OCI-LY7 (cell line): Measurements from ENCODE around the gene RTN4R. TPM values are rescaled to one million over a fixed set of nuclear protein-coding genes. Genes with fewer than 3 reads are reported as not detected.

Source experiments
- BruUV-seq: library from RNA; stranded (reverse); fragments of 400-500 nt; replicated peaks from 2 replicates; lab custom pipeline; 2021; lab: Mats Ljungman, UMichigan
- CTCF ChIA-PET: fragments of 300-600 bp; sonication (Branson Sonifier 250); formaldehyde crosslinking; loops from one replicate; lab custom pipeline; 2022; ENCODE audit warnings: antibody characterized with exemption; ENCODE audit not compliant: unreplicated experiment; lab: Charles Lee
- POLR2A ChIA-PET: fragments of 300-600 bp; sonication (Branson Sonifier 250); formaldehyde crosslinking; loops from one replicate; lab custom pipeline; 2022; ENCODE audit warnings: antibody characterized with exemption; lab: Charles Lee
- DNase-seq: peaks from one replicate; pipeline ENCODE4 v3.0.0-alpha.2; 2015; ENCODE audit warnings: low spot score
- H2AFZ ChIP-seq: fragments of 200-600 bp; sonication (generic), shearing (Covaris generic); 2 replicates; pipeline ENCODE4 v1.6.1; 2014; ENCODE audit warnings: mild to moderate bottlenecking, antibody characterized with exemption, low read length, moderate library complexity
- H3K27ac ChIP-seq: fragments of 200-600 bp; sonication (generic); 2 replicates; pipeline ENCODE4 v1.5.1; 2014; ENCODE audit warnings: mixed run types, low read depth, mild to moderate bottlenecking, moderate library complexity, low read length, inconsistent platforms; ENCODE audit not compliant: poor library complexity, severe bottlenecking
- H3K36me3 ChIP-seq: fragments of 200-600 bp; sonication (generic); 2 replicates; pipeline ENCODE4 v1.6.1; 2014; ENCODE audit warnings: mild to moderate bottlenecking, antibody characterized with exemption, low read length, moderate library complexity, mixed read lengths; ENCODE audit not compliant: insufficient read depth
- H3K4me1 ChIP-seq: fragments of 200-600 bp; sonication (generic); 2 replicates; pipeline ENCODE4 v1.5.1; 2014; ENCODE audit warnings: mild to moderate bottlenecking, low read length; ENCODE audit not compliant: insufficient read depth, poor library complexity, severe bottlenecking
- H3K4me2 ChIP-seq: fragments of 200-600 bp; sonication (generic); 2 replicates; pipeline ENCODE4 v1.6.1; 2014; ENCODE audit warnings: mild to moderate bottlenecking, low read length
- H3K4me3 ChIP-seq: fragments of 200-600 bp; sonication (generic); 2 replicates; pipeline ENCODE4 v1.5.1; 2014; ENCODE audit warnings: mild to moderate bottlenecking, low read depth, low read length; ENCODE audit not compliant: poor library complexity, severe bottlenecking
- H3K79me2 ChIP-seq: fragments of 200-600 bp; sonication (generic); 2 replicates; pipeline ENCODE4 v1.6.1; 2016; ENCODE audit warnings: low read depth, mild to moderate bottlenecking, low read length, moderate library complexity, mixed read lengths; ENCODE audit not compliant: insufficient read depth
- H3K9me2 ChIP-seq: fragments of 200-600 bp; sonication (generic); 2 replicates; pipeline ENCODE4 v1.6.1; 2016; ENCODE audit warnings: mild to moderate bottlenecking, low read length, mixed read lengths; ENCODE audit not compliant: insufficient read depth
- H3K9me3 ChIP-seq: fragments of 200-600 bp; sonication (generic); 2 replicates; pipeline ENCODE4 v1.6.1; 2014; ENCODE audit warnings: mild to moderate bottlenecking, mixed run types, low read length, mixed read lengths
- H4K20me1 ChIP-seq: fragments of 200-600 bp; sonication (generic); 2 replicates; pipeline ENCODE4 v1.6.1; 2014; ENCODE audit warnings: mild to moderate bottlenecking, antibody characterized with exemption, low read length, moderate library complexity, mixed read lengths; ENCODE audit not compliant: insufficient read depth
- CTCF ChIP-seq: fragments of 200-600 bp; sonication (generic); conservative IDR thresholded peaks from 2 replicates; pipeline ENCODE4 v1.5.1; 2014; ENCODE audit warnings: mild to moderate bottlenecking, antibody characterized with exemption, low read length, moderate library complexity, mixed read lengths
- EZH2phosphoT487 ChIP-seq: fragments of 200-600 bp; sonication (generic); IDR thresholded peaks from 2 replicates; pipeline ENCODE4 v1.6.1; 2018; ENCODE audit warnings: low read depth, borderline replicate concordance, mild to moderate bottlenecking, mixed run types, antibody characterized with exemption, low read length, moderate library complexity, mixed read lengths
- intact Hi-C: fragments of 100-400 bp; cut with micrococcal nuclease; formaldehyde crosslinking; loops from one replicate; pipeline ENCODE4 v1.10.0; 2022; ENCODE audit not compliant: unreplicated experiment
- total RNA-seq, 2 experiments: library from RNA; depleted of rRNA in 1 of 2; stranded (reverse); fragments of >200 nt in 1 of 2; shearing (Covaris generic) in 1 of 2; gene quantifications; 2 replicates each; pipeline ENCODE4 v1.2.3, GENCODE V29; 2014 to 2022

Gene RTN4R
- total RNA-seq, 2 experiments from 2014 or later, result not detected

GRCh38 chr22:20203142-20203551 lies 65.0 kb downstream of the RTN4R start:
- H2AFZ ChIP-seq, result no peak overlapping the region
- no peaks in the 10 kb centered on the region for H4K20me1 ChIP-seq
- no peaks in the 10 kb centered on the region for H3K9me2 ChIP-seq
- H3K4me1 ChIP-seq, result peaks cover 15% of the 10 kb centered on the region
- intact Hi-C loops, result no loop called here
- no peaks in the 10 kb centered on the region for H3K9me3 ChIP-seq
- H3K79me2 ChIP-seq, result no peaks in the 10 kb centered on the region
- H3K4me2 ChIP-seq, result no peak overlapping the region
- DNase-seq, result no peak
- TF ChIP-seq EZH2phosphoT487 (no peak), CTCF (no peak)
- ChIA-PET CTCF (no interaction called here), POLR2A (no interaction called here)
- no peak overlapping the region for H3K27ac ChIP-seq
- BruUV-seq, result no TSS peak
- H3K4me3 ChIP-seq, result no peak overlapping the region
- H3K36me3 ChIP-seq, result no peaks in the 10 kb centered on the region

GRCh38 chr22:20201837-20202392 lies 66.2 kb downstream of the RTN4R start:
- Histone ChIP-seq H3K4me1 (peaks cover 11% of the 10 kb centered on the region), H3K9me2 (no peaks in the 10 kb centered on the region), H3K36me3 (no peaks in the 10 kb centered on the region), H3K4me3 (no peak overlapping the region), H3K4me2 (no peak overlapping the region), H4K20me1 (no peaks in the 10 kb centered on the region), H3K9me3 (no peaks in the 10 kb centered on the region), H3K27ac (no peak overlapping the region), H2AFZ (no peak overlapping the region), H3K79me2 (no peaks in the 10 kb centered on the region)
- no peak for DNase-seq
- intact Hi-C loops, result no loop called here
- no TSS peak for BruUV-seq
- TF ChIP-seq CTCF (no peak), EZH2phosphoT487 (no peak)
- CTCF ChIA-PET, result no interaction called here
- POLR2A ChIA-PET, result no interaction called here

GRCh38 chr22:20199906-20200305 lies 68.2 kb downstream of the RTN4R start:
- H3K79me2 ChIP-seq, result no peaks in the 10 kb centered on the region

More at GRCh38 chr22:20199906-20200305, 68.2 kb downstream of the RTN4R start:
- no peaks in the 10 kb centered on the region for H3K9me3 ChIP-seq
- no peaks in the 10 kb centered on the region for H3K9me2 ChIP-seq
- no peaks in the 10 kb centered on the region for H3K4me1 ChIP-seq
- ChIA-PET POLR2A (no interaction called here), CTCF (no interaction called here)
- no peaks in the 10 kb centered on the region for H3K36me3 ChIP-seq
- BruUV-seq, result no TSS peak
- H3K4me2 ChIP-seq, result no peak overlapping the region
- no peak overlapping the region for H3K27ac ChIP-seq
- H3K4me3 ChIP-seq, result no peak overlapping the region
- TF ChIP-seq CTCF (no peak), EZH2phosphoT487 (no peak)
- DNase-seq, result no peak
- H2AFZ ChIP-seq, result no peak overlapping the region
- intact Hi-C loops, result no loop called here
- H4K20me1 ChIP-seq, result no peaks in the 10 kb centered on the region
